ENCODE results near the gene SEPHS1.

DNA sequence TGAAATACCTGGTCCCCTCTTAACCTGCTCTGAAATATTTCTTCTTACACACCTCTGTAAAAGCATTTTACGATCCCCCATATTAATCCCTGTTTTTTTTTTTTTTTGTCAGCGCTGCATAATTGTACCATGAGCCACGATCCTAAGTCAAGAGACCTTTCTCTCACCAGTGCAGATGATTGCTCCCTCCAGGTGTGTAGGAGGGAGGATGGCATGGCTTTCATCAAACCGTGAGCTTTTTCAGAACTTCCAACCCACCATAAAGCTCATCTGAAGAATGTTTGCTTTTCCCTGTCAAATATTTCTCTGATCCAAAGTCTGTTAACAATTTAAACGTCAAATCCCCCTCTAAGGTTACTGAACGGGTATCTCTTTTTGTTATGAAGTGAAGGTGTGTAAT, 28.2 kb upstream of the SEPHS1 start:
- TF ChIP-seq TCF12 (IDR thresholded peaks at IDR 0.05) (no peak), CHD2 (IDR thresholded peaks at IDR 0.05; ENCODE audit: low read length, partially characterized antibody) (no peak), RAD21 (IDR thresholded peaks at IDR 0.05; ENCODE audit: low read length) (no peak), EZH2phosphoT487 (IDR thresholded peaks at IDR 0.05; ENCODE audit: borderline replicate concordance, low read depth) (no peak), FOXJ3 (CRISPR knock-in tag; IDR thresholded peaks at IDR 0.05) (no peak), SIN3A (IDR thresholded peaks at IDR 0.05; ENCODE audit: borderline replicate concordance, low read depth, low read length) (no peak), GATA2 (CRISPR knock-in tag; IDR thresholded peaks at IDR 0.05) (no peak), NFIC (IDR thresholded peaks at IDR 0.05; ENCODE audit: borderline replicate concordance) (no peak)
- TF ChIP-seq, protein P1, sequence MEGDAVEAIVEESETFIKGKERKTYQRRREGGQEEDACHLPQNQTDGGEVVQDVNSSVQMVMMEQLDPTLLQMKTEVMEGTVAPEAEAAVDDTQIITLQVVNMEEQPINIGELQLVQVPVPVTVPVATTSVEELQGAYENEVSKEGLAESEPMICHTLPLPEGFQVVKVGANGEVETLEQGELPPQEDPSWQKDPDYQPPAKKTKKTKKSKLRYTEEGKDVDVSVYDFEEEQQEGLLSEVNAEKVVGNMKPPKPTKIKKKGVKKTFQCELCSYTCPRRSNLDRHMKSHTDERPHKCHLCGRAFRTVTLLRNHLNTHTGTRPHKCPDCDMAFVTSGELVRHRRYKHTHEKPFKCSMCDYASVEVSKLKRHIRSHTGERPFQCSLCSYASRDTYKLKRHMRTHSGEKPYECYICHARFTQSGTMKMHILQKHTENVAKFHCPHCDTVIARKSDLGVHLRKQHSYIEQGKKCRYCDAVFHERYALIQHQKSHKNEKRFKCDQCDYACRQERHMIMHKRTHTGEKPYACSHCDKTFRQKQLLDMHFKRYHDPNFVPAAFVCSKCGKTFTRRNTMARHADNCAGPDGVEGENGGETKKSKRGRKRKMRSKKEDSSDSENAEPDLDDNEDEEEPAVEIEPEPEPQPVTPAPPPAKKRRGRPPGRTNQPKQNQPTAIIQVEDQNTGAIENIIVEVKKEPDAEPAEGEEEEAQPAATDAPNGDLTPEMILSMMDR (IDR thresholded peaks at IDR 0.05): no peak

All from SK-N-SH (cell line).